ENCODE results near the gene GBA2.

DNA sequence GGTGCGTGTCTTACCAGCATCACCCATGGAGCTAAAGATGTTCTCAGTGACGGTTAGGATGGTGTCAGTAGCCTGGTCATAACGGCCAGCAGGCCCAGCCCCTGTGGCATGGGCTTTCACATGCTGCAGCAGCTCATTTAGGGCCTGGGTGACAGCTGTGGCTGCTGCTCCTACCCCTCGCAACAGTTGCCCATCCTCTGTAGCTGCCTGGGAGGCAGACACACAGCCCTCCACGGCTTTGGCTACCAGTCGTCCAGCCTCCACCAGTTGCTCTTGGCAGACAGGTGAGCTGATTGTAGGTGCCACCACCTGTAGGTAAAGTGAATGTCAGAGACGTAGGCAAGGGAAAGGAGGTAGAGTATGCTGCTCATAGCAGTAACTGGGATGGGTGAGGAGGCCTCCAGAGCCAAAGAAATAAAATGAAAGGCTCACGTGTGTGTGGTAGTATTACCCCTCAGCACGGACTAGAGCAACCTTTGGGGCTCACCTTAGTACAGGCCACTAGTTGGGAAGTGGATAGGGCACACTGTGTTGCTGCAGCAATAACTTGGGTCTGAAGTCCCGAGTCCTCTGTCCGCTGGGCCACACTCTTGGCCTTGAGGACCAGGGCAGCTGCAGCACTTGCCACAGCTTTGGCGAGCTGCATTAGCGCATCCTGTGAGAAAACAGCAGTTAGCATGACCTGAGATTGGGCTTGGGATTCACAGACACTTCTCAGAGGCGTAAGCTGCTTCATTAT, 31.7 kb downstream of the GBA2 start:
- TF ChIP-seq GATA3 (IDR thresholded peaks at IDR 0.05; ENCODE audit: low read depth, low read length): no peak
- TF ChIP-seq GATA2 (IDR thresholded peaks at IDR 0.05; ENCODE audit: low read depth, low read length): no peak

Measured in SH-SY5Y (cell line).